ENCODE results near the gene GALNT6. TPM values are rescaled to one million over a fixed set of nuclear protein-coding genes. Genes with fewer than 3 reads are reported as not detected.

Gene GALNT6
- total RNA-seq, 1 experiment from 2014 or later: 73.0 TPM

- no peak for DNase-seq
- TF ChIP-seq EZH2 (IDR thresholded peaks at IDR 0.05; ENCODE audit: low read depth) (no peak), CTCF (conservative IDR thresholded peaks at IDR 0.05) (no peak)
- H3K9me3 ChIP-seq (ENCODE audit: insufficient read depth, low read depth): no peaks in the 10 kb centered on the region
- intact Hi-C loops (cut with micrococcal nuclease; ENCODE audit: unreplicated experiment): no loop called here
- H3K27me3 ChIP-seq (ENCODE audit: insufficient read depth, low read depth): no peaks in the 10 kb centered on the region
- H3K9me2 ChIP-seq (ENCODE audit: insufficient read depth): no peaks in the 10 kb centered on the region
- H3F3A ChIP-seq (ENCODE audit: insufficient read depth, low read depth): peaks cover 2% of the 10 kb centered on the region
- no peaks in the 10 kb centered on the region for H4K20me1 ChIP-seq (ENCODE audit: insufficient read depth)
- H3K4me2 ChIP-seq: no peak overlapping the region
- H3K79me2 ChIP-seq (ENCODE audit: low read depth): no peaks in the 10 kb centered on the region; the same call in 1 of the 2 replicates
- peaks cover 12% of the 10 kb centered on the region for H3K4me1 ChIP-seq (replicated peaks; ENCODE audit: insufficient read depth)
- no peak overlapping the region for H2AFZ ChIP-seq
- no TSS peak for BruUV-seq (replicated peaks)
- H3K27ac ChIP-seq: no peak overlapping the region
- H3K4me3 ChIP-seq: no peak overlapping the region
- peaks cover 61% of the 10 kb centered on the region for H3K36me3 ChIP-seq (ENCODE audit: low read depth)
- ChIA-PET CTCF (no interaction called here), POLR2A (ENCODE audit: unreplicated experiment) (no interaction called here)
Observed at GRCh38 chr12:51378749-51379148, 12.5 kb downstream of the GALNT6 start.

GRCh38 chr12:51377099-51377984, 13.9 kb downstream of the GALNT6 start:
- no peak for DNase-seq
- no peaks in the 10 kb centered on the region for H3K9me2 ChIP-seq (ENCODE audit: insufficient read depth)
- CTCF ChIA-PET: no interaction called here
- peaks cover 52% of the 10 kb centered on the region for H3K36me3 ChIP-seq (ENCODE audit: low read depth)
- POLR2A ChIA-PET (ENCODE audit: unreplicated experiment): no interaction called here
- TF ChIP-seq CTCF (conservative IDR thresholded peaks at IDR 0.05) (no peak), EZH2 (IDR thresholded peaks at IDR 0.05; ENCODE audit: low read depth) (no peak)
- H3K4me1 ChIP-seq (replicated peaks; ENCODE audit: insufficient read depth): peaks cover 12% of the 10 kb centered on the region
- no peaks in the 10 kb centered on the region for H3K79me2 ChIP-seq (ENCODE audit: low read depth)
- H3K27ac ChIP-seq: no peak overlapping the region
- peaks cover 8% of the 10 kb centered on the region for H3F3A ChIP-seq (ENCODE audit: insufficient read depth, low read depth)
- H3K4me2 ChIP-seq: no peak overlapping the region
- intact Hi-C loops (cut with micrococcal nuclease; ENCODE audit: unreplicated experiment): no loop called here
- H3K27me3 ChIP-seq (ENCODE audit: insufficient read depth, low read depth): no peaks in the 10 kb centered on the region
- no peak overlapping the region for H3K4me3 ChIP-seq
- no peak overlapping the region for H2AFZ ChIP-seq
- no peaks in the 10 kb centered on the region for H3K9me3 ChIP-seq (ENCODE audit: insufficient read depth, low read depth)
- H4K20me1 ChIP-seq (ENCODE audit: insufficient read depth): no peaks in the 10 kb centered on the region
- BruUV-seq (replicated peaks): no TSS peak

GRCh38 chr12:51374856-51375255, 16.4 kb downstream of the GALNT6 start:
- H3K4me2 ChIP-seq: no peak overlapping the region
- peaks cover 29% of the 10 kb centered on the region for H3F3A ChIP-seq (ENCODE audit: insufficient read depth, low read depth)
- H3K27me3 ChIP-seq (ENCODE audit: insufficient read depth, low read depth): no peaks in the 10 kb centered on the region
- TF ChIP-seq EZH2 (IDR thresholded peaks at IDR 0.05; ENCODE audit: low read depth) (no peak), CTCF (conservative IDR thresholded peaks at IDR 0.05) (no peak)
- CTCF ChIA-PET: no interaction called here
- POLR2A ChIA-PET (ENCODE audit: unreplicated experiment): no interaction called here
- H3K79me2 ChIP-seq (ENCODE audit: low read depth): peaks cover 5% of the 10 kb centered on the region; the same call in 1 of the 2 replicates
- H3K36me3 ChIP-seq (ENCODE audit: low read depth): peaks cover 39% of the 10 kb centered on the region
- no peaks in the 10 kb centered on the region for H4K20me1 ChIP-seq (ENCODE audit: insufficient read depth)
- no peak overlapping the region for H2AFZ ChIP-seq
- DNase-seq: no peak
- intact Hi-C loops (cut with micrococcal nuclease; ENCODE audit: unreplicated experiment): no loop called here
- no peak overlapping the region for H3K27ac ChIP-seq
- no TSS peak for BruUV-seq (replicated peaks)
- H3K9me3 ChIP-seq (ENCODE audit: insufficient read depth, low read depth): no peaks in the 10 kb centered on the region
- no peak overlapping the region for H3K4me3 ChIP-seq
- no peaks in the 10 kb centered on the region for H3K9me2 ChIP-seq (ENCODE audit: insufficient read depth)
- H3K4me1 ChIP-seq (replicated peaks; ENCODE audit: insufficient read depth): peaks cover 33% of the 10 kb centered on the region

All from PC-9 (cell line).